Measurements from ENCODE around the gene ATG10. TPM values are rescaled to one million over a fixed set of nuclear protein-coding genes. Genes with fewer than 3 reads are reported as not detected.

The ATG10 gene
- total and polyA plus RNA-seq, 2 of the 13 experiments (the other 11 are each of a cell fraction or from before 2014, with no cell fraction given): 2.0 to 5.7 TPM

DNA sequence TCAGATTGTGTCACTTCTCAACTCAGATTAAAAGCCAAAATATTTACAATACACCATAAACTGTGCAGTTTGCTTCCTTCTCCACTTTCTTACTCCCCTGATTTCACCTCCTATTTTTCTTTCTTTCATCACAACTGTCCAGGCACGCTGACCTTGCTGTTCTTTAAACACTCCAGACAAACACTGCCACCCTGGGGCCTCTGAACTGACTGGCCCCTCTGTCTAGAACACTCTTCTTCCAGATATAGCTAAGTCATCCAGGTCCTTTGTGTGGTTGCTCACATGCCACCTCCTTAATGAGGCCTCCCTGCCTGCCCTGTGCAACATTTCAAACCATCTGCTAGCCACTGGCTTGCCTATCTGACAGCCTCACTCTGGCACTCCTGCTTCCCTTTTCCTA lies 46.6 kb downstream of the ATG10 start (continued):
- TF ChIP-seq ZNF263 (CRISPR knock-in tag; IDR thresholded peaks at IDR 0.05) (no peak), CREB1 (IDR thresholded peaks at IDR 0.05) (no peak), CREB1 (CRISPR knock-in tag; IDR thresholded peaks at IDR 0.05) (no peak), ZNF253 (CRISPR knock-in tag; IDR thresholded peaks at IDR 0.05; ENCODE audit: borderline replicate concordance) (no peak), NR2F2 (IDR thresholded peaks at IDR 0.05; ENCODE audit: borderline replicate concordance, low read depth) (no peak), ZNF317 (CRISPR knock-in tag; IDR thresholded peaks at IDR 0.05) (no peak), KLF9 (CRISPR knock-in tag; IDR thresholded peaks at IDR 0.05; ENCODE audit: low read depth) (no peak), SIN3B (IDR thresholded peaks at IDR 0.05; ENCODE audit: low read length) (no peak), FOXA3 (CRISPR knock-in tag; IDR thresholded peaks at IDR 0.05) (peak; percentile 27; the same call in 1 of the 2 replicates), NFE2L2 (IDR thresholded peaks at IDR 0.05; ENCODE audit: low read length) (peak; percentile 9; the same call in 1 of the 2 replicates), AHR (CRISPR knock-in tag; IDR thresholded peaks at IDR 0.05) (no peak), EP300 (IDR thresholded peaks at IDR 0.05; ENCODE audit: low read depth in 2 of 2, low read length in 2 of 2) (peak in 1 of 2 experiments; percentile 65; a peak in 1 of 4 replicates), EP300 (CRISPR knock-in tag; IDR thresholded peaks at IDR 0.05; ENCODE audit: borderline replicate concordance) (no peak; the same call in 1 of the 2 replicates), ZNF749 (CRISPR knock-in tag; IDR thresholded peaks at IDR 0.05; ENCODE audit: borderline replicate concordance) (no peak), NR2C2 (CRISPR knock-in tag; IDR thresholded peaks at IDR 0.05; ENCODE audit: borderline replicate concordance) (no peak), ZNF737 (CRISPR knock-in tag; IDR thresholded peaks at IDR 0.05; ENCODE audit: borderline replicate concordance) (no peak), ZNF160 (CRISPR knock-in tag; IDR thresholded peaks at IDR 0.05) (no peak), ZNF274 (CRISPR knock-in tag; IDR thresholded peaks at IDR 0.05) (no peak), PHB2 (IDR thresholded peaks at IDR 0.05; ENCODE audit: partially characterized antibody) (no peak), SIX4 (CRISPR knock-in tag; IDR thresholded peaks at IDR 0.05) (no peak), REXO4 (CRISPR knock-in tag; IDR thresholded peaks at IDR 0.05; ENCODE audit: borderline replicate concordance) (no peak), POLR2A (IDR thresholded peaks at IDR 0.05; ENCODE audit: insufficient read depth in 1 of 2, low read depth in 2 of 2, low read length in 2 of 2) (no peak), SMAD1 (CRISPR knock-in tag; IDR thresholded peaks at IDR 0.05; ENCODE audit: borderline replicate concordance, low read depth) (no peak), MXI1 (IDR thresholded peaks at IDR 0.05; ENCODE audit: borderline replicate concordance, low read depth, low read length) (no peak), ZFP1 (CRISPR knock-in tag; IDR thresholded peaks at IDR 0.05) (no peak), ZNF547 (CRISPR knock-in tag; IDR thresholded peaks at IDR 0.05) (no peak)
- TF ChIP-seq, protein P1, sequence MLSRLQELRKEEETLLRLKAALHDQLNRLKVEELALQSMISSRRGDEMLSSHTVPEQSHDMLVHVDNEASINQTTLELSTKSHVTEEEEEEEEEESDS (CRISPR knock-in tag; IDR thresholded peaks at IDR 0.05; ENCODE audit: borderline replicate concordance): no peak
- TF ChIP-seq, protein P2, sequence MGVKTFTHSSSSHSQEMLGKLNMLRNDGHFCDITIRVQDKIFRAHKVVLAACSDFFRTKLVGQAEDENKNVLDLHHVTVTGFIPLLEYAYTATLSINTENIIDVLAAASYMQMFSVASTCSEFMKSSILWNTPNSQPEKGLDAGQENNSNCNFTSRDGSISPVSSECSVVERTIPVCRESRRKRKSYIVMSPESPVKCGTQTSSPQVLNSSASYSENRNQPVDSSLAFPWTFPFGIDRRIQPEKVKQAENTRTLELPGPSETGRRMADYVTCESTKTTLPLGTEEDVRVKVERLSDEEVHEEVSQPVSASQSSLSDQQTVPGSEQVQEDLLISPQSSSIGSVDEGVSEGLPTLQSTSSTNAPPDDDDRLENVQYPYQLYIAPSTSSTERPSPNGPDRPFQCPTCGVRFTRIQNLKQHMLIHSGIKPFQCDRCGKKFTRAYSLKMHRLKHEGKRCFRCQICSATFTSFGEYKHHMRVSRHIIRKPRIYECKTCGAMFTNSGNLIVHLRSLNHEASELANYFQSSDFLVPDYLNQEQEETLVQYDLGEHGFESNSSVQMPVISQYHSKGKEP (CRISPR knock-in tag; IDR thresholded peaks at IDR 0.05): no peak
- TF ChIP-seq, protein P3, sequence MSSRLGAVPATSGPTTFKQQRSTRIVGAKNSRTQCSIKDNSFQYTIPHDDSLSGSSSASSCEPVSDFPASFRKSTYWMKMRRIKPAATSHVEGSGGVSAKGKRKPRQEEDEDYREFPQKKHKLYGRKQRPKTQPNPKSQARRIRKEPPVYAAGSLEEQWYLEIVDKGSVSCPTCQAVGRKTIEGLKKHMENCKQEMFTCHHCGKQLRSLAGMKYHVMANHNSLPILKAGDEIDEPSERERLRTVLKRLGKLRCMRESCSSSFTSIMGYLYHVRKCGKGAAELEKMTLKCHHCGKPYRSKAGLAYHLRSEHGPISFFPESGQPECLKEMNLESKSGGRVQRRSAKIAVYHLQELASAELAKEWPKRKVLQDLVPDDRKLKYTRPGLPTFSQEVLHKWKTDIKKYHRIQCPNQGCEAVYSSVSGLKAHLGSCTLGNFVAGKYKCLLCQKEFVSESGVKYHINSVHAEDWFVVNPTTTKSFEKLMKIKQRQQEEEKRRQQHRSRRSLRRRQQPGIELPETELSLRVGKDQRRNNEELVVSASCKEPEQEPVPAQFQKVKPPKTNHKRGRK (CRISPR knock-in tag; IDR thresholded peaks at IDR 0.05): no peak
- TF ChIP-seq, protein P4, sequence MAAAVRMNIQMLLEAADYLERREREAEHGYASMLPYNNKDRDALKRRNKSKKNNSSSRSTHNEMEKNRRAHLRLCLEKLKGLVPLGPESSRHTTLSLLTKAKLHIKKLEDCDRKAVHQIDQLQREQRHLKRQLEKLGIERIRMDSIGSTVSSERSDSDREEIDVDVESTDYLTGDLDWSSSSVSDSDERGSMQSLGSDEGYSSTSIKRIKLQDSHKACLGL (CRISPR knock-in tag; IDR thresholded peaks at IDR 0.05): no peak
